ENCODE measurements around the gene CARMIL1.

The CARMIL1 gene

DNA sequence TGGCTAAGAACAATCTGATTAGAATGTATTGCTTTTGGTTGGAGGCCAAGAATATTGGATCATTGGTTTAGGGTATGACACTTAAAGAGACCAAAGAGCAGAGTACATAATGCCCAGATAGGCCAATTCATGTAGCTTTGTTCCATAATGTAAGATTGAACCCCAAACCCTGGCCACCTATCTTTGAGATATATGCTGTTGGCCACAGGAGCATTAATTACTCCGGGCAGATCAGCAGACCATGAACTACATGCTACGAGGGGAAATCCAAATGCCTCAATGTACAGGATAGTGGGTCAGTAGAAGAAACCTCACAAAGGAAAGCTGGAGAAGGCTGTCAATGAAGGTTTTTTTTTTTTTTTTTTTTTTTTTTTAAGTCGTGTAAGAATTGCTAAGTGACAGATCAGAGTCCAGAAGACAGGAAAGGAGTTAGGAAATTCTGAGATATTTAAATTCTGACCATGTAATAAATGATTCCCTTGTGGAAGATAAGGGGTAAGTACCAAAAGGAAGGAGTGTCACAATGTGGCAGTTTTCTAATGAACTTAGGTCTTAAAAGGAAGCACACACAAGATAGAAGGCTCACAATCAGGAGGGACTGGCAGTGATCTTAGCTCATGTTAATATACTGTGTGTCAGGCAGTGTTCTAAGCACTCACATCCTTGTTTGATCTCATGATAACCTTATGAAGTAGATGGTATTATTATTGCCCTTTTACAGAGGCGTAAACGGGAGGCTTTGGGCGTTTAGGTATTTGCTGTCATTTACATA is 61.4 kb downstream of the CARMIL1 start:
- no peak for DNase-seq
- Mint-ChIP-seq H3K36me3 (ENCODE audit: insufficient read depth) (no peaks in the 10 kb centered on the region), H3K27ac (no peak overlapping the region), H3K9me3 (no peaks in the 10 kb centered on the region), H3K4me1 (ENCODE audit: low read depth in 2 of 2) (peaks cover 0 to 3% of the 10 kb centered on the region in 2 donors), H3K27me3 (peaks cover 0 to 28% of the 10 kb centered on the region in 2 donors), H3K4me3 (no peak overlapping the region)
- no peak for ATAC-seq (replicated peaks)

DNA sequence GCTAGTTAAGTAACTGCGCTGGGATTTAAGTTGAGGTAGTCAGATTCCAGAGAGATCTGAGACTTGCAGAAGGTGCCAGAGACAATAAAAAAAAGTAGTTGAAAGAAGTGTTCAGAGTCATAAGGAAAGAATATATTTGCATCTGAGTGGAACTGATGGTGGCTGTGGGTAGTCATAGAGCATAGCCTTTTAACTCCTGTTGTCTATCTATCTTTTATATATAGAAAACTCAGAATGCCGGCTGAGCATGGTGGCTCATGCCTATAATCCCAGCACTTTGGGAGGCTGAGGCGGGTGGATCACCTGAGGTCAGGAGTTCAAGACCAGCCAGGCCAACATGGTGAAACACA is 62.0 kb downstream of the CARMIL1 start:
- Mint-ChIP-seq H3K9me3 (no peaks in the 10 kb centered on the region), H3K27ac (no peak overlapping the region), H3K27me3 (peaks cover 0 to 22% of the 10 kb centered on the region in 2 donors), H3K4me1 (ENCODE audit: low read depth in 2 of 2) (peaks cover 0 to under 1% of the 10 kb centered on the region in 2 donors), H3K4me3 (no peak overlapping the region), H3K36me3 (ENCODE audit: insufficient read depth) (no peaks in the 10 kb centered on the region)
- no peak for DNase-seq
- no peak for ATAC-seq (replicated peaks)

DNA sequence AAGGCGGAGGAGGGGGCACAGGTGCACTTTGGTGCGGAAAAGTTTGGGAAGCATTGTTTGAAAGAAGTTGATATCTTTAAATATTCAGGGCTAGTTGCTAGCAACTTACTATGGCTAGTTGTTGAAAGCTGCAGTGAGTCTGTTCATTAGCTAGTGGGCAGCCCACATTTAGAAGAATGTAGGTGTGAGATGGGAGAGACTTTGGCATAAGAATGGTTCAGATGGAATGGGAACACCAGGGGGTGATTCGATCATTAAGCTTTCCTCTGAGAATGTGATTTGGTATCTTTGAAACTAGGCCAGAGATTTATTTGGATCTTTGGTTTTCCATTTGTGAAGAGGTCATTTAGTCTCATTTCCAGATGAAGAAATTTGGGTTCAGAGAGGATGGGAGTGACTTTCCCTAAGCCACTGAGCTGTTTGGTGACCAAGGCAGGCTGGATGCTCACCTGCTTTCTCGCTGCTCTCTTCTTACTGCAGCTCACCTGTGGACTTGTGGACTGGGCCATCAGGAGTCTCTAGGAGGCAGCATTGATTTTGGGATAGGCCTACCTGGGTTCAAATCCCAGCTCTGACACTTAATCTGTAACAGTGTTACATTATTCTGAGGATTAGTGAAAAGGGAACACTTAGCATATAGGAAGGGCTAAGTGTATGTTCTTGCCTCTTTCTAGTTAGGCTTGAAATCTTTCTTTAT is 62.9 kb downstream of the CARMIL1 start:
- Mint-ChIP-seq H3K27ac (no peak overlapping the region), H3K4me3 (no peak overlapping the region)
- ATAC-seq (replicated peaks): no peak

DNA sequence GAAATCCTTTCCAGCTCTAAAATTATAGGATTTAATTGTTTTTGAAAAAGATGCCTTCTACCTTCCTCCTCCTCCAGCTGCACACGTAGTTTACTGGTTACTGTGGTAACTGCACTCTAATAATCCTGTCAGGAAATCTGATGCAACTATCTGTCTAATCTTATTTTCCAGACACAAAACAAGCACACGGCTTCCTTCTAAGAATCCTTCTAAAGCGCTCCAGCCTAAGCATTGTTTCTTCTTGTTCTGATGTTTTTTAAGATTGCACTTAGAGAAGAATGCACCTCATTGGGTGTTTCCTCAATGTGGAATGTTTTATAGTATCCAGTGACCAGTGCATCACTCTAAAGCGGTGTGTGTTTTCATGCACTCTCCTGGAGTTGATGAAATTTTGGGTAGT is 63.6 kb downstream of the CARMIL1 start:
- Mint-ChIP-seq H3K36me3 (ENCODE audit: insufficient read depth) (no peaks in the 10 kb centered on the region), H3K27ac (peak overlapping the region in 1 of 2 donors; percentile 29)

More for the DNA sequence above, 62.9 kb downstream of the CARMIL1 start:
- no peaks in the 10 kb centered on the region for H3K9me3 Mint-ChIP-seq
- H3K36me3 Mint-ChIP-seq (ENCODE audit: insufficient read depth): no peaks in the 10 kb centered on the region
- no peak for DNase-seq
- H3K27me3 Mint-ChIP-seq: peaks cover 0 to 19% of the 10 kb centered on the region in 2 donors
- H3K4me1 Mint-ChIP-seq (ENCODE audit: low read depth in 2 of 2): no peaks in the 10 kb centered on the region

DNA sequence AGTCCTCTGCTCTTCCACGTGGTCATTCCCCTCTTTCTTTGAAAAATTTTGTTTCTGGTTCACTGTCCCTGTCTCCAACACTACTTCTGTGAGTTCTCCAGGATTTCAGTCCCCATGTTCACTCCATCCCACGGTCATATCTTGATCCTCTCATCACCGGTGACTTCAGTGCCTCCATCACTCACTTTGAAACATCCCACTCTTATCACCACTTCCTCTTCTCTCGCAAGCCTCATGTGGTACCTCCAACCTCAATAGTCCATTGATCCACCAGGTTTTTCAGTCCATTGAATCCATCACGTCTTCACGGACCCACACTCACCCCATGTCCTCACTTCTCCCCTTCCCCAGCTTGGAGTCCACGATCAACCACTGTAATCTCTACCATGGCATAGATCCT is 64.8 kb downstream of the CARMIL1 start:
- Mint-ChIP-seq H3K36me3 (ENCODE audit: insufficient read depth) (no peaks in the 10 kb centered on the region), H3K27me3 (peaks cover 0 to 17% of the 10 kb centered on the region in 2 donors)
- ATAC-seq (replicated peaks): no peak

More for the DNA sequence above, 63.6 kb downstream of the CARMIL1 start:
- ATAC-seq (replicated peaks) (no peak), DNase-seq (no peak)
- Mint-ChIP-seq H3K9me3 (no peaks in the 10 kb centered on the region), H3K4me1 (ENCODE audit: low read depth in 2 of 2) (no peaks in the 10 kb centered on the region), H3K4me3 (no peak overlapping the region), H3K27me3 (peaks cover 0 to 19% of the 10 kb centered on the region in 2 donors)

DNA sequence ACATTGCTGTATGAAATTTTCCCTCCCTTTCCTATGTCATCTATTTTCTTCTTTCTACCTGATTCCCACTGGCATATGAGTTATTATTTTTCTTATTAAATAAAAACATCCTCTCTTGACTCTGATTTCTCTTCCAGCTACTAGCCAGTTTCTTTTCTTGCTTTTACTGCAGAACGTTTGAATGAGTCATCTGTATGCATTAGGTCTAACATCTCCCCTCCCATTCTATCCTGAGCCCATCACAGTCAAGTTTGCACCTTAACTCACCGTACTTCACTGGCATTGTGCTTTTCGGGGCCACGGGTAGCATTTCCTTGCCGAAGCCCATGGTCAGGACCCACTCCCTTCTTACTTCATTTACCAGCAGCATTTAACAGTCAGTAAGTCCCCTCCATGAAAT is 65.7 kb downstream of the CARMIL1 start:
- Mint-ChIP-seq H3K4me3 (no peak overlapping the region), H3K36me3 (ENCODE audit: insufficient read depth) (no peaks in the 10 kb centered on the region), H3K27ac (no peak overlapping the region), H3K27me3 (peaks cover 0 to 11% of the 10 kb centered on the region in 2 donors), H3K9me3 (no peaks in the 10 kb centered on the region), H3K4me1 (ENCODE audit: low read depth in 2 of 2) (no peaks in the 10 kb centered on the region)
- ATAC-seq (replicated peaks): no peak
- DNase-seq: no peak

More for the DNA sequence above, 64.8 kb downstream of the CARMIL1 start:
- no peak overlapping the region for H3K4me3 Mint-ChIP-seq
- no peak for DNase-seq
- no peak overlapping the region for H3K27ac Mint-ChIP-seq
- no peaks in the 10 kb centered on the region for H3K9me3 Mint-ChIP-seq
- H3K4me1 Mint-ChIP-seq (ENCODE audit: low read depth in 2 of 2): no peaks in the 10 kb centered on the region

DNA sequence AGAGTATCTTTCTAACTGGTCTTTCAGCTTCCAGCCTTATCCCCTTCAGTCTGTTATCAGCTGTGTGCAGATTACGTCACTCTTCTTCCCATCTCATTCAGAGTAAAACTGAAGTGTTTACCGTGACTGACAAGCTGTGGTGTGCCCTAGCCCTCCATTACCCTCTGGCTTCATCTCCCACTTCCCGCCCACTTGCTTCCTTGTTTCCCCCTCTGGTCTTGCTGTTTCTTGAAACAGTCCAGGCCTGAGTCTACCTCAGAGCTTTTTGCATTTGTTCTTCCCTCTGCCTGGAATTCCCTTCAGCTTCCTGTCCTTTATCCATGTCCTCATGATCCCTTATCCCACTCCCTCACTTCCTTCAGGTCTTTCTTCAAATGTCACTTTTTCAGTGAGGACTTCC is 66.9 kb downstream of the CARMIL1 start:
- Mint-ChIP-seq H3K4me3 (no peak overlapping the region), H3K9me3 (no peaks in the 10 kb centered on the region), H3K36me3 (ENCODE audit: insufficient read depth) (no peaks in the 10 kb centered on the region), H3K27me3 (peaks cover 0 to 1% of the 10 kb centered on the region in 2 donors), H3K27ac (no peak overlapping the region), H3K4me1 (ENCODE audit: low read depth in 2 of 2) (no peaks in the 10 kb centered on the region)
- DNase-seq (no peak), ATAC-seq (replicated peaks) (no peak)

DNA sequence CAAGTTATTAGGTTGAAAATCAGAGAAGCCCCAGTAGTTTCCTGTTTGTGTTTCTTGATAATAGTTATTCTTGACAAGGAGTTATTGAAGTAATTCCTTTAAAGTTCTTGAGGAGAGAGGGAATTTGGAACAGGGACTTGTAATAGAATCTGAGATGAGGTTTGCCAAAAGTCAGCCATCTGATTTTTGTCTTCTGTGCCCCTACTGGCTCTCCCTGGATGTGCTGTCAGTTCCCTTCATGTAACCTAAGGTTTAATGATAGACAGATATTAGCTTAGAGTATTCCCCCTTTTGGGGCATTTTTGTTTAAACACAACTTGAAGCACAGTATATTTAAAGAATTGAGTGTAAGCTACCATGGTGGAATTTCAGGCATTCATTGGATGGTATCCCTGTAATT is 71.4 kb downstream of the CARMIL1 start:
- ATAC-seq (replicated peaks): no peak
- Mint-ChIP-seq H3K27me3 (no peaks in the 10 kb centered on the region), H3K36me3 (ENCODE audit: insufficient read depth) (no peaks in the 10 kb centered on the region), H3K4me3 (no peak overlapping the region), H3K27ac (no peak overlapping the region), H3K9me3 (no peaks in the 10 kb centered on the region), H3K4me1 (ENCODE audit: low read depth in 2 of 2) (peaks cover 0 to 3% of the 10 kb centered on the region in 2 donors)
- no peak for DNase-seq

DNA sequence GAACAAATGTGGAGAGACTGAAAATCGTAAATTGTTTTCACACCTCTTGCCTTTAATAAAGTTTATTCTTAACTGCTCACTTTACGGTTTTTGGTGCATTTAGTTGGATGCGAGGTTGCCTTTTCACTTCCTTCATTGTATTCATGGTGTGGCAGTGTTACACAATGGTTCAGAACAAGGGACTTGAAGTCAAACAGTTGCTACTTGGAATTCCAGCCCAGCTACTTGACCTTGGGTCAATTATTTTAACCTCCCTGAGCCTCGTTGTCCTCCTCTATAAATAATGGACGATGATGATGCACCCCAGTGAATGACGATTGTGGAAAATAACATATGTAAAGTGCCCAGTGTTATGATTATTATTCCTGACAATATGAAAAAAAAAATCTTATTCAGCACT is 72.3 kb downstream of the CARMIL1 start:
- Mint-ChIP-seq H3K4me1 (ENCODE audit: low read depth in 2 of 2) (peaks cover 0 to 3% of the 10 kb centered on the region in 2 donors), H3K27me3 (peaks cover 0 to 4% of the 10 kb centered on the region in 2 donors), H3K9me3 (no peaks in the 10 kb centered on the region), H3K36me3 (ENCODE audit: insufficient read depth) (no peaks in the 10 kb centered on the region), H3K27ac (no peak overlapping the region), H3K4me3 (no peak overlapping the region)
- ATAC-seq (replicated peaks): no peak
- no peak for DNase-seq

DNA sequence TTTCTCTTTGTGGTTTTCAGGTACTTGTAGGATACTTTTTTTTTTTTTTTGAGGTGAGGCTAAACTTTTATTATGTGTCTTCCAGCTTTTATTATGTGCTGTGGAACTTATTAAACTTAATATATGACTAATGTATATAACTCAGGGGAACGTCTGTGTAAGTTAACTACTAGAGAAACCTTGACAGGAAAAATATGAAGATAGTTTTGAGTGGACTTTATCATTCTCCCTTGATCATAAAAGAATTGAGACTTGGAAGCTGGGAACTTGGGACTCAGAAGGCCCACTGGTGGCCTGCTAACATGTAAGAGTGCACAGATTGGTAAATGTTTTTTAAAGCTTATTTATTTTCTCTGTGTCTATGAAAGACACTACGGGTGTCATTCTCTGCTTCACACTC is 73.1 kb downstream of the CARMIL1 start:
- Mint-ChIP-seq H3K4me1 (ENCODE audit: low read depth in 2 of 2) (peaks cover 0 to 3% of the 10 kb centered on the region in 2 donors), H3K9me3 (no peaks in the 10 kb centered on the region), H3K36me3 (ENCODE audit: insufficient read depth) (no peaks in the 10 kb centered on the region), H3K27ac (peak overlapping the region in 1 of 2 donors; percentile 2), H3K4me3 (no peak overlapping the region), H3K27me3 (peaks cover 0 to 10% of the 10 kb centered on the region in 2 donors)
- DNase-seq (no peak), ATAC-seq (replicated peaks) (no peak)

DNA sequence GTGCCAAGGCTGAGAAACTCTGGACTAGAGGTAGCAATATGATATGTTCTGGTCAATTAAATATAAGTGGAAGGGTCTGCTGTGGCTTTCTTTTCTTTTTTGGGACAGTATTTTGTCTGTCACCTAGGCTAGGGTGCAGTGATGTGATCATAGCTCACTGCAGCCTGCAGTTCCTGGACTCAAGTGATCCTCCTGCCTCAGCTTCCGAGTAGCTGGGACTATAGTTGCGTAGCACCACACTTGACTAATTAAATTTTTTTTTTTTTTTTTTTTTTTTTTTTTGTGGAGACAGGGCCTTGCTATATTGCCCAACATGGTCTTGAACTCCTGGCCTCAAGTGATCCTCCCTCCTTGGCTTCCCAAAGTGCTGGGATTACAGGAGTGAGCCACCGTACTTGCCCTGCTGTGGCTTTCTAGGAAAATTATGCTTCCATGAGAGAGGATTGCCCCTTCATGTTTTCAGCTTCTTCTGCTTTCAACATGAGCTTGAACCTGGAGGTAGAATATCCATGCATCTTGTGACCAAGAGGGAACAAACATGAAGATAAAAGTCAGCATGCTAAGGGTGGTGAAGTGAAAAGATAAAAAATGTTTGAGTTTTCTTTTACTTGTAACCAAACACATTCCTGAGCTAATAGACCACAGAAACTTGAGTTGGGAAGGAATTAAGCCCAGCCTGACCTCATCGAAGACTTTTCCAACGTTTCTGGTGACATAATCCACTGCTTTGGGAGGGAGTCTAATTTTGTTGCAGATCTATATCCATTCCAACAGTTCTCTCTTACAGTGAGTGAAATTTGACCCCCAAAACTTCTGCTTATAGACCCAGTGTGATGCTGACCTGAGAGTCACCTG is 75.1 kb downstream of the CARMIL1 start:
- no peak overlapping the region for H3K27ac Mint-ChIP-seq
- ATAC-seq (replicated peaks) (no peak), DNase-seq (no peak)
- peaks cover 0 to 3% of the 10 kb centered on the region in 2 donors for H3K4me1 Mint-ChIP-seq (ENCODE audit: low read depth in 2 of 2)
- H3K27me3 Mint-ChIP-seq: peaks cover 0 to 15% of the 10 kb centered on the region in 2 donors
- H3K36me3 Mint-ChIP-seq (ENCODE audit: insufficient read depth): no peaks in the 10 kb centered on the region
- H3K4me3 Mint-ChIP-seq: no peak overlapping the region
- H3K9me3 Mint-ChIP-seq: no peaks in the 10 kb centered on the region

DNA sequence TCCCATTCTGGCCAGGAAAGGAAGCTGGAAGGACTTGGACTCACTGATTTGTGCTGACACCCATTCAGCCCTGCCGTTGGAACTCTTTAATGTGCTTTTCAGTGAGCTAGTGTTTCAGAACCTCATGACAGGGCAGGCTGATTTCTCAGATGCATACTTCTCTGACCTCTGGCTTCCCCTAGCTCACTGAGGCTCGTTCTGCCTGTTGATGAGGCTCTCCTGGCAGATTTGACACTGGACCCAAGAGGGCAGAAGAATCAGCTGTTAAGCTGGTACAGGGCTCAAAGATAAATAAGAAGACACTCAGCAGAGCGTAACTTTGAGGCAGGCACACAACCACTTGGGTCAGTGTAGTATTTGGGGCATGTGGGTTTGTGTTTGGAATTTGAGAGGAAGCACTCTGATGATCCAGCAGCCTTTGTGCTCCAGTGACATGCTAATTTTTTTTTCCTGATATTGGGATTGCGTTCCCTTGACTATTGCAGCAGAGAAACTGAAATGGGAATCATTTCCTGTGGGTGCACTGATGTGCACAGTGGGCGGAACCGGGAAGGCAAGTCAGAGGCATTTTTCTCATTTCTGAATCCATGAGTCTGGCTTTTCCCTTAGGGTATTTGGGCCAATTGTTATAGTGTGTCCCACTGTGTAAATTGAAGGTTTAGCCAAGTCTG is 80.2 kb downstream of the CARMIL1 start:
- Mint-ChIP-seq H3K9me3 (no peaks in the 10 kb centered on the region), H3K27me3 (peaks cover 0 to 27% of the 10 kb centered on the region in 2 donors), H3K27ac (no peak overlapping the region), H3K4me3 (no peak overlapping the region), H3K4me1 (ENCODE audit: low read depth in 2 of 2) (no peaks in the 10 kb centered on the region), H3K36me3 (ENCODE audit: insufficient read depth) (no peaks in the 10 kb centered on the region)
- ATAC-seq (replicated peaks) (no peak), DNase-seq (no peak)

DNA sequence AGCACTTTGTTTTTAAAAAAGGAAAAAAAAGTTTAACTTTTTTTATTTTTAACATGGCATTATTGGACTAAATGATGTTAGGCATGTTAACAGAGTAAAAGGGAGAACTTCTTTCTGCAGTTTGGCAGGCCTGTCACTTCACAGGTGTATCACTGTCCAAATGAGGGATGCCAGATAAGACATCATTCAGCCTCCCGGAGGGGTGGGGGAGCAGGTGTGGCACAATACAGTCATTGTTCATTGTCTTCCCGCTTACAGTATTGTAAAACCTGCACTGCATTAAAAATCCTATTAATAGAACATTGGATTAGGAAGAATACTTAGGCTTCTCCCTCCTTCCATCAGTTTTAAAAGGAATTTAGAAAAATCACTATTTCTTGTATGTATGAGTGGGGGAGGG is 80.7 kb downstream of the CARMIL1 start:
- Mint-ChIP-seq H3K4me3 (no peak overlapping the region), H3K27ac (no peak overlapping the region)
- ATAC-seq (replicated peaks): no peak

More for the DNA sequence above, 80.7 kb downstream of the CARMIL1 start:
- no peak for DNase-seq
- no peaks in the 10 kb centered on the region for H3K36me3 Mint-ChIP-seq (ENCODE audit: insufficient read depth)
- peaks cover 0 to 27% of the 10 kb centered on the region in 2 donors for H3K27me3 Mint-ChIP-seq
- H3K9me3 Mint-ChIP-seq: no peaks in the 10 kb centered on the region
- H3K4me1 Mint-ChIP-seq (ENCODE audit: low read depth in 2 of 2): no peaks in the 10 kb centered on the region
